IPS-11a (cell line): Measurements from ENCODE around the gene PRSS50.
A peak's percentile ranks its signal among the peaks of the same experiment; 100 is the strongest.
"Not testable (repeated sequence)": the region's sequence is repeated elsewhere in the genome, so short reads cannot be mapped to it uniquely, and the experiment has no call there.

Experiments used
- H3K4me3 ChIP-seq: one replicate; pipeline ENCODE4 v1.5.1; 2013; ENCODE audit warnings: low read depth, low read length, control low read depth

PRSS50 gene

GRCh38 chr3:46709721-46710120 is 7.9 kb downstream of the PRSS50 start:
- no peak overlapping the region for H3K4me3 ChIP-seq

GRCh38 chr3:46709157-46709654 is 8.5 kb downstream of the PRSS50 start:
- no peak overlapping the region for H3K4me3 ChIP-seq

GRCh38 chr3:46708401-46709156 is 9.1 kb downstream of the PRSS50 start:
- no peak overlapping the region for H3K4me3 ChIP-seq

- H3K4me3 ChIP-seq: no peak overlapping the region
Measured at GRCh38 chr3:46707601-46708011, 10.1 kb downstream of the PRSS50 start.

GRCh38 chr3:46706771-46707582 is 10.7 kb downstream of the PRSS50 start:
- H3K4me3 ChIP-seq: no peak overlapping the region

GRCh38 chr3:46705751-46706552 is 11.7 kb downstream of the PRSS50 start:
- H3K4me3 ChIP-seq: no peak overlapping the region

- no peak overlapping the region for H3K4me3 ChIP-seq
Measured at GRCh38 chr3:46705022-46705530, 12.6 kb downstream of the PRSS50 start.

- H3K4me3 ChIP-seq: not testable (repeated sequence)
Measured at GRCh38 chr3:46704346-46704745, 13.3 kb downstream of the PRSS50 start.

GRCh38 chr3:46703013-46703520 is 14.6 kb downstream of the PRSS50 start:
- H3K4me3 ChIP-seq: no peak overlapping the region

- no peak overlapping the region for H3K4me3 ChIP-seq
Measured at GRCh38 chr3:46702246-46703012, 15.2 kb downstream of the PRSS50 start.

- H3K4me3 ChIP-seq: peak within 1 kb of the TSS; percentile 13
Measured at GRCh38 chr3:46701181-46701939, 16.3 kb downstream of the PRSS50 start, which contains the start of gene TMIE. Gene TMIE (plus strand): TSS chr3:46701392. CDS start chr3:46701488, 96 bp downstream.

GRCh38 chr3:46700772-46701171 is 16.9 kb downstream of the PRSS50 start:
- H3K4me3 ChIP-seq: no peak overlapping the region

GRCh38 chr3:46699676-46700523 is 17.8 kb downstream of the PRSS50 start:
- no peak overlapping the region for H3K4me3 ChIP-seq

- no peak overlapping the region for H3K4me3 ChIP-seq
Measured at GRCh38 chr3:46695962-46696894, 21.4 kb downstream of the PRSS50 start.

GRCh38 chr3:46695177-46695961 is 22.3 kb downstream of the PRSS50 start:
- no peak overlapping the region for H3K4me3 ChIP-seq

- no peak overlapping the region for H3K4me3 ChIP-seq
Measured at GRCh38 chr3:46694520-46694919, 23.1 kb downstream of the PRSS50 start.

GRCh38 chr3:46693892-46694226 is 23.8 kb downstream of the PRSS50 start:
- no peak overlapping the region for H3K4me3 ChIP-seq
